GM12878 (cell line): ENCODE results near the gene TBKBP1. TPM values are rescaled to one million over a fixed set of nuclear protein-coding genes. Genes with fewer than 3 reads are reported as not detected.
A peak's percentile ranks its signal among the peaks of the same experiment; 100 is the strongest.

Experiments
- ATAC-seq: fragments of 200-7000 bp; cut with Tn5 transposase; 3 replicates; pipeline ENCODE4 v1.9.1; 2020; ENCODE audit warnings: mild to moderate bottlenecking, moderate library complexity
- BruUV-seq: library from RNA; stranded (reverse); fragments of 400-500 nt; replicated peaks from 2 replicates; lab custom pipeline; 2021; lab: Mats Ljungman, UMichigan
- CTCF ChIA-PET: fragments of 300-600 bp; sonication (Branson Sonifier 250); formaldehyde crosslinking; extraction: SDS; loops from one replicate; lab custom pipeline; 2021; ENCODE audit warnings: inconsistent platforms; lab: Yijun Ruan, JAX
- POLR2A ChIA-PET: fragments of 350-600 bp; formaldehyde crosslinking; extraction: SDS; loops from one replicate; lab custom pipeline; 2021; ENCODE audit warnings: inconsistent platforms; lab: Charles Lee
- RAD21 ChIA-PET: fragments of 300-600 bp; sonication (Branson Sonifier 250); formaldehyde crosslinking; loops from one replicate; lab custom pipeline; 2023; ENCODE audit warnings: antibody characterized with exemption; ENCODE audit not compliant: unreplicated experiment; lab: Charles Lee
- SMC1A ChIA-PET: fragments of 300-600 bp; sonication (Branson Sonifier 250); formaldehyde crosslinking; loops from one replicate; lab custom pipeline; 2023; ENCODE audit not compliant: unreplicated experiment, uncharacterized antibody; lab: Charles Lee
- DNase-seq: peaks from one replicate; pipeline ENCODE4 v3.0.0-alpha.2; 2011; ENCODE audit warnings: low read depth, low spot score
- FAIRE-seq: peaks from 3 replicates; lab custom pipeline; 2011; peaks lifted over from hg19 to GRCh38; lab: Jason Lieb, UNC
- H2AFZ ChIP-seq: 2 replicates; pipeline ENCODE4 v1.6.0; 2011; ENCODE audit warnings: low read depth, low read length, control low read depth; ENCODE audit not compliant: control insufficient read depth
- H3K27ac ChIP-seq: 2 replicates; pipeline ENCODE4 v1.5.1; 2011; ENCODE audit warnings: control low read depth; ENCODE audit not compliant: control insufficient read depth, insufficient read depth
- H3K27me3 ChIP-seq, 2 experiments: replicated peaks in 1 of 2; 2 replicates each; pipeline versions ENCODE4 v1.6.0 to v1.6.1; 2011; ENCODE audit warnings: low read length in 1 of 2; ENCODE audit not compliant: control insufficient read depth in 2 of 2, insufficient read depth in 2 of 2
- H3K36me3 ChIP-seq, 2 experiments: 2 replicates each; pipeline ENCODE4 v1.5.1; 2011; ENCODE audit warnings: low read length in 1 of 2; ENCODE audit not compliant: control insufficient read depth in 2 of 2, insufficient read depth in 2 of 2
- H3K4me1 ChIP-seq: 2 replicates; pipeline ENCODE4 v1.6.1; 2011; ENCODE audit warnings: mild to moderate bottlenecking, low read length, moderate library complexity, mixed read lengths; ENCODE audit not compliant: control insufficient read depth, insufficient read depth
- H3K4me2 ChIP-seq: 2 replicates; pipeline ENCODE4 v1.6.0; 2011; ENCODE audit warnings: control low read depth; ENCODE audit not compliant: control insufficient read depth, insufficient read depth
- H3K4me3 ChIP-seq: fragments of 200-600 bp; sonication (generic); 2 replicates; pipeline ENCODE4 v1.5.1; 2016
- H3K79me2 ChIP-seq: 2 replicates; pipeline ENCODE4 v1.6.0; 2011; ENCODE audit warnings: low read length; ENCODE audit not compliant: control insufficient read depth, insufficient read depth
- H3K9ac ChIP-seq: 2 replicates; pipeline ENCODE4 v1.8.0; 2011; ENCODE audit warnings: low read length, control low read depth, mixed read lengths; ENCODE audit not compliant: control insufficient read depth, insufficient read depth
- H3K9me3 ChIP-seq: replicated peaks from 3 replicates; pipeline ENCODE4 v1.5.1; 2011; ENCODE audit warnings: mild to moderate bottlenecking, low read length; ENCODE audit not compliant: control insufficient read depth, insufficient read depth
- H4K20me1 ChIP-seq: 2 replicates; pipeline ENCODE4 v1.6.0; 2011; ENCODE audit not compliant: control insufficient read depth, insufficient read depth
- BMI1 ChIP-seq: fragments of 450-650 bp; IDR thresholded peaks from 2 replicates; pipeline ENCODE4 v1.6.1; 2016; ENCODE audit warnings: mild to moderate bottlenecking, moderate library complexity, borderline replicate concordance
- CHD2 ChIP-seq: IDR thresholded peaks from 2 replicates; pipeline ENCODE4 v1.6.1; 2011; ENCODE audit warnings: low read depth, low read length, improper control_type of control experiment, borderline replicate concordance
- CREM ChIP-seq: IDR thresholded peaks from 2 replicates; pipeline ENCODE4 v1.6.1; 2014; ENCODE audit warnings: antibody characterized with exemption, low read depth
- CTCF ChIP-seq, 3 experiments: IDR thresholded peaks in 2 of 3; conservative IDR thresholded peaks in 1 of 3; 2 replicates each; pipeline ENCODE4 v1.5.1; 2011; ENCODE audit warnings: low read depth in 3 of 3, low read length in 3 of 3, mild to moderate bottlenecking in 3 of 3, control low read depth in 2 of 3, moderate library complexity in 2 of 3, inconsistent platforms in 1 of 3, mixed read lengths in 1 of 3; ENCODE audit not compliant: control insufficient read depth in 2 of 3, insufficient read depth in 1 of 3; ENCODE audit errors: extremely low read depth in 1 of 3
- HDAC6 ChIP-seq: fragments of 200-600 bp; sonication (generic); IDR thresholded peaks from one replicate; pipeline ENCODE4 v1.8.0; 2017; ENCODE audit warnings: antibody characterized with exemption; ENCODE audit not compliant: unreplicated experiment
- HDGF ChIP-seq: fragments of 450-650 bp; IDR thresholded peaks from 2 replicates; pipeline ENCODE4 v1.6.1; 2016; ENCODE audit warnings: antibody characterized with exemption
- KLF5 ChIP-seq: fragments of 450-650 bp; IDR thresholded peaks from 2 replicates; pipeline ENCODE4 v1.6.1; 2014; ENCODE audit warnings: mild to moderate bottlenecking; ENCODE audit not compliant: partially characterized antibody
- MLLT1 ChIP-seq: fragments of 450-650 bp; IDR thresholded peaks from 2 replicates; pipeline ENCODE4 v1.6.1; 2016; ENCODE audit warnings: mild to moderate bottlenecking
- MYC ChIP-seq: IDR thresholded peaks from 2 replicates; pipeline ENCODE4 v1.6.1; 2011; ENCODE audit warnings: mild to moderate bottlenecking, low read length, moderate library complexity, inconsistent platforms; ENCODE audit not compliant: insufficient read depth, insufficient replicate concordance, insufficient read length, severe bottlenecking
- NR2F1 ChIP-seq: fragments of 450-650 bp; conservative IDR thresholded peaks from 2 replicates; pipeline ENCODE4 v1.6.1; 2017; ENCODE audit warnings: mild to moderate bottlenecking
- POLR2A ChIP-seq: IDR thresholded peaks from 2 replicates; pipeline ENCODE4 v1.6.1; 2011; ENCODE audit warnings: low read depth, mild to moderate bottlenecking, low read length
- RBBP5 ChIP-seq: fragments of 200-600 bp; sonication (generic); conservative IDR thresholded peaks from 2 replicates; pipeline ENCODE4 v1.6.1; 2016
- SIN3A ChIP-seq: IDR thresholded peaks from 2 replicates; pipeline ENCODE4 v1.6.1; 2012; ENCODE audit warnings: low read depth, low read length, improper control_type of control experiment
- SREBF2 ChIP-seq: IDR thresholded peaks from 2 replicates; pipeline ENCODE4 v1.6.1; 2012; ENCODE audit warnings: mild to moderate bottlenecking, low read length
- ZNF622 ChIP-seq: fragments of 450-650 bp; IDR thresholded peaks from 2 replicates; pipeline ENCODE4 v1.6.1; 2017; ENCODE audit warnings: mild to moderate bottlenecking, inconsistent platforms
- ZSCAN29 ChIP-seq: fragments of 450-650 bp; IDR thresholded peaks from 2 replicates; pipeline ENCODE4 v1.6.1; 2017; ENCODE audit warnings: mild to moderate bottlenecking, moderate library complexity
- WGBS: methylation state at CpG from one replicate; pipeline ENCODE4 v1.1.6; 2016; ENCODE audit warnings: low lambda C conversion rate; ENCODE audit not compliant: insufficient replicate concordance, insufficient coverage; ENCODE audit errors: missing lambda C conversion rate; 5-methylcytosine and 5-hydroxymethylcytosine counted together
- in situ Hi-C: fragments of 300-500 bp; cut with MboI; formaldehyde crosslinking; loops from 9 replicates; pipeline ENCODE4 v1.14.3; 2018; ENCODE audit warnings: mixed read lengths
- intact Hi-C: fragments of 100-400 bp; cut with micrococcal nuclease; formaldehyde crosslinking; loops from one replicate; pipeline ENCODE4 v1.14.2; 2022; ENCODE audit not compliant: unreplicated experiment
- polyA plus RNA-seq, 11 experiments: library from polyadenylated mRNA; depleted of rRNA in 4 of 11; unstranded in 6 of 11; stranded (reverse) in 5 of 11; fragments of >200 nt; fragmentation: Nextera tagmentation in 4 of 11; fragmentation: Illumina TruSeq in 1 of 11; extraction: Ambion mirVana in 4 of 11; extraction: Trizol in 1 of 11; gene quantifications; 1 replicate in 1 of 11; 2 replicates in 10 of 11; pipeline versions ENCODE4 v1.2.1 to v1.2.3, GENCODE V29; 2011 to 2016; ENCODE audit warnings: inconsistent platforms in 2 of 11, missing spikeins in 2 of 11, low read depth in 1 of 11
- total RNA-seq, 4 experiments: library from RNA; depleted of rRNA in 3 of 4; stranded (reverse); fragments of >200 nt in 3 of 4; fragmentation: Illumina TruSeq in 1 of 4; extraction: Trizol in 1 of 4; gene quantifications; 2 replicates each; pipeline versions ENCODE4 v1.2.1 to v1.2.3, GENCODE V29; 2013 to 2021
- TF ChIP-seq, protein P1 (sequence below): IDR thresholded peaks from 2 replicates; pipeline ENCODE4 v1.6.1; 2012; ENCODE audit warnings: low read depth, low read length, improper control_type of control experiment
- TF ChIP-seq, protein P2 (sequence below): fragments of 450-650 bp; IDR thresholded peaks from 2 replicates; pipeline ENCODE4 v1.6.1; 2016; ENCODE audit warnings: mild to moderate bottlenecking

TBKBP1 gene
- total and polyA plus RNA-seq, 10 of the 15 experiments (the other 5 are each of a cell fraction or from before 2014, with no cell fraction given): 0.11 to 2.7 (median 0.74) TPM; not detected in 3

GRCh38 chr17:47663912-47664623 lies 29.9 kb upstream of the TBKBP1 start:
- POLR2A ChIA-PET: interaction anchor here (0.6 to 2.7 kb wide), 9 partner anchors 10 to 58 kb away, joined by 3 to 18 read pairs (median 4); partner anchors contain the start of gene KPNB1
- in situ Hi-C loops: no loop called here
- Histone ChIP-seq H3K9me3 (no peaks in the 10 kb centered on the region), H3K4me2 (peak overlapping the region; percentile 72), H3K4me3 (0 out of 2 replicates have a peak overlapping the region, but pooled peaks have one; percentile 35), H3K36me3 (peaks cover 20 to 66% of the 10 kb centered on the region in 2 experiments), H4K20me1 (no peaks in the 10 kb centered on the region; the same call in none of the 2 replicates), H3K4me1 (peaks cover 32% of the 10 kb centered on the region), H3K9ac (no peak overlapping the region), H3K27ac (peak overlapping the region; percentile 50), H2AFZ (no peak overlapping the region), H3K79me2 (peaks cover 31% of the 10 kb centered on the region), H3K27me3 (no peaks in the 10 kb centered on the region)
- peak; percentile 84 for ATAC-seq
- RAD21 ChIA-PET: interaction anchor here (0.5 to 2.8 kb wide), 15 partner anchors 13 to 277 kb away, joined by 3 to 21 read pairs (median 5); partner anchors contain the start of genes KPNB1 and PNPO
- no TSS peak for BruUV-seq
- 11% methylated on average over 6 of the region's 6 CpGs for WGBS
- DNase-seq: peak; percentile 41
- intact Hi-C loops: loop anchor here (2.0 kb wide), 1 partner anchor 139 kb away; no protein-coding TSS in a partner anchor
- SMC1A ChIA-PET: interaction anchor here (0.6 to 3.3 kb wide), 28 partner anchors 9 to 536 kb away, joined by 3 to 20 read pairs (median 4); partner anchors contain the start of genes KPNB1 and TBX21
- CTCF ChIA-PET: interaction anchor here (0.6 to 7.3 kb wide), 35 partner anchors 10 to 719 kb away, joined by 3 to 75 read pairs (median 4); partner anchors contain the start of genes KPNB1, OSBPL7, SCRN2 and TBKBP1
- FAIRE-seq: peak; percentile 99
- TF ChIP-seq SREBF2: no peak
- TF ChIP-seq CREM: no peak
- TF ChIP-seq RBBP5: no peak
- TF ChIP-seq CTCF (IDR thresholded peaks at IDR 0.05 in 2 of 3, conservative IDR thresholded peaks at IDR 0.05 in 1 of 3; ENCODE audit: control insufficient read depth in 2 of 3, extremely low read depth in 1 of 3, insufficient read depth in 1 of 3, low read depth in 3 of 3, low read length in 3 of 3): peak; percentile 71 to 87 (median 72)
- peak; percentile 56; the same call in 1 of the 2 replicates for TF ChIP-seq POLR2A
- TF ChIP-seq SIN3A: no peak
- TF ChIP-seq ZNF622: no peak
- no peak for TF ChIP-seq HDAC6
- no peak for TF ChIP-seq KLF5
- TF ChIP-seq MYC: no peak
- no peak for TF ChIP-seq NR2F1
- TF ChIP-seq, protein P1, sequence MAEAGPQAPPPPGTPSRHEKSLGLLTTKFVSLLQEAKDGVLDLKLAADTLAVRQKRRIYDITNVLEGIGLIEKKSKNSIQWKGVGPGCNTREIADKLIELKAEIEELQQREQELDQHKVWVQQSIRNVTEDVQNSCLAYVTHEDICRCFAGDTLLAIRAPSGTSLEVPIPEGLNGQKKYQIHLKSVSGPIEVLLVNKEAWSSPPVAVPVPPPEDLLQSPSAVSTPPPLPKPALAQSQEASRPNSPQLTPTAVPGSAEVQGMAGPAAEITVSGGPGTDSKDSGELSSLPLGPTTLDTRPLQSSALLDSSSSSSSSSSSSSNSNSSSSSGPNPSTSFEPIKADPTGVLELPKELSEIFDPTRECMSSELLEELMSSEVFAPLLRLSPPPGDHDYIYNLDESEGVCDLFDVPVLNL: no peak
- no peak for TF ChIP-seq CHD2
- no peak for TF ChIP-seq HDGF
- TF ChIP-seq ZSCAN29: no peak
- TF ChIP-seq, protein P2, sequence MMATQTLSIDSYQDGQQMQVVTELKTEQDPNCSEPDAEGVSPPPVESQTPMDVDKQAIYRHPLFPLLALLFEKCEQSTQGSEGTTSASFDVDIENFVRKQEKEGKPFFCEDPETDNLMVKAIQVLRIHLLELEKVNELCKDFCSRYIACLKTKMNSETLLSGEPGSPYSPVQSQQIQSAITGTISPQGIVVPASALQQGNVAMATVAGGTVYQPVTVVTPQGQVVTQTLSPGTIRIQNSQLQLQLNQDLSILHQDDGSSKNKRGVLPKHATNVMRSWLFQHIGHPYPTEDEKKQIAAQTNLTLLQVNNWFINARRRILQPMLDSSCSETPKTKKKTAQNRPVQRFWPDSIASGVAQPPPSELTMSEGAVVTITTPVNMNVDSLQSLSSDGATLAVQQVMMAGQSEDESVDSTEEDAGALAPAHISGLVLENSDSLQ: peak; percentile 50; the same call in 1 of the 2 replicates
- no peak for TF ChIP-seq MLLT1
- TF ChIP-seq BMI1: no peak
